ENCODE measurements around the gene DENND1B. TPM values are rescaled to one million over a fixed set of nuclear protein-coding genes. Genes with fewer than 3 reads are reported as not detected.

Gene DENND1B
- total RNA-seq, 3 donors from 2014 or later, result 10.1 to 54.7 (median 29.8) TPM

DNA sequence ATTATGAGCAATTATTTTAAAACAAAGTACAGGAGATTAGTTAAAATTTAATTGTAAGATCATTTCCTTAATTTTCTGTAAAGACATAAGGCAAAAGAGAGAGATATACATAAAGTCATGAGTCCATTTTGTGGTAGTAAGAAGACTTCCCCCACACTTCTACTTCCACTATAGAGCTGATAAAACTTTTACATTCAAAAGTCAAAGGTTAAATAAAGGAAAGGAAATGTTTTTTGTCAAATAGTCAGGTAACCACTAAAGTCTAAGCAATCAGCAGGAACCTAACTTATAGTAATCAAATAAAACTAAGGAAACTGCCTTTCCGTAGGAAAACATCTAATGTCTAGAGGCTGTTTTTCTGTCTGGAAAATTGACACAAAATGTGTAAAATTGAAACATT lies 110.9 kb downstream of the DENND1B start:
- no peaks in the 10 kb centered on the region for H3K27me3 ChIP-seq
- no peak overlapping the region for H3K27ac ChIP-seq
- DNase-seq (ENCODE audit: low spot score in 2 of 2), result no peak
- no peaks in the 10 kb centered on the region for H3K36me3 ChIP-seq
- TF ChIP-seq POLR2AphosphoS5 (IDR thresholded peaks at IDR 0.05) (no peak), POLR2A (IDR thresholded peaks at IDR 0.05) (no peak)
- TF ChIP-seq, protein P1, sequence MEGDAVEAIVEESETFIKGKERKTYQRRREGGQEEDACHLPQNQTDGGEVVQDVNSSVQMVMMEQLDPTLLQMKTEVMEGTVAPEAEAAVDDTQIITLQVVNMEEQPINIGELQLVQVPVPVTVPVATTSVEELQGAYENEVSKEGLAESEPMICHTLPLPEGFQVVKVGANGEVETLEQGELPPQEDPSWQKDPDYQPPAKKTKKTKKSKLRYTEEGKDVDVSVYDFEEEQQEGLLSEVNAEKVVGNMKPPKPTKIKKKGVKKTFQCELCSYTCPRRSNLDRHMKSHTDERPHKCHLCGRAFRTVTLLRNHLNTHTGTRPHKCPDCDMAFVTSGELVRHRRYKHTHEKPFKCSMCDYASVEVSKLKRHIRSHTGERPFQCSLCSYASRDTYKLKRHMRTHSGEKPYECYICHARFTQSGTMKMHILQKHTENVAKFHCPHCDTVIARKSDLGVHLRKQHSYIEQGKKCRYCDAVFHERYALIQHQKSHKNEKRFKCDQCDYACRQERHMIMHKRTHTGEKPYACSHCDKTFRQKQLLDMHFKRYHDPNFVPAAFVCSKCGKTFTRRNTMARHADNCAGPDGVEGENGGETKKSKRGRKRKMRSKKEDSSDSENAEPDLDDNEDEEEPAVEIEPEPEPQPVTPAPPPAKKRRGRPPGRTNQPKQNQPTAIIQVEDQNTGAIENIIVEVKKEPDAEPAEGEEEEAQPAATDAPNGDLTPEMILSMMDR (IDR thresholded peaks at IDR 0.05), result no peak
- H3K4me1 ChIP-seq, result no peaks in the 10 kb centered on the region
- no peak overlapping the region for H3K4me3 ChIP-seq
- no peaks in the 10 kb centered on the region for H3K9me3 ChIP-seq
- intact Hi-C loops (cut with DNase I; ENCODE audit: low total_unique reads), result no loop called here

DNA sequence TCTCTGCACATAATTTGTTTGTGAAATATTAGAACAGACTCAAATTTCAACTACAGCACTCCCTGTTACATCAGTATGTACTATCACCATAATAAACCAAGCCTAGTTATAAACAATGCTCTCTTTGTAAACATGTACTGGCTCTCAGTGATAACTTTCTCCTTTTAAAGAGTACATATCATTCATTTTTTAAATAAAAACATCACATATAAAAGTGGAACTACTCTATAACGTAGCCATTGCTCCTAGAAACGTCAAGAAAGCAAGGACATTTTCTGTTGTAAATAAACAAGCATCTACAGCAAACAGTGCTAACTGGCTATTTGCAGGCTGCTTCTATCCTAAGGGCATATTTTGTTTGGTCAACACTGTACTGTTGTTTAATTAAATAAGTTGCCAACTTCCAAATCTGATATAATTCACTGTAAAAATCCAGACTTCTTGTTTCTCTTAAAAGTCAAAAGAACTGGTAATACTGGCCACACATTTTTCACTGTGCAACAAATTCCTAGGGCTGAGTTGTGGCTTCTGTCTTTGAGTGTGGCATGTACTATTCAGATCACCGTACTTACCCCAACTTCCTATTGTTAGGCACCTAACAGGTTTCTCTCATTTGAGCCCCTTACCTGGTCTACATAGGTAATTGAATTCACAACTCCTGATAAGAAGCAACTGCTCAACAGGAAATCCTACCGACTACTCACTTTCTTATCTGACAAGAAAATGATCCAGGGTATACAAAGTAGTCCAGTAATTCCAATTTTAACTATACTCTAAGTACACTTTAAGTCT lies 111.9 kb downstream of the DENND1B start:
- intact Hi-C loops (cut with DNase I; ENCODE audit: low total_unique reads), result no loop called here
- Histone ChIP-seq H3K4me1 (no peaks in the 10 kb centered on the region), H3K9me3 (no peaks in the 10 kb centered on the region), H3K4me3 (no peak overlapping the region), H3K27me3 (no peaks in the 10 kb centered on the region), H3K36me3 (no peaks in the 10 kb centered on the region), H3K27ac (no peak overlapping the region)
- no peak for DNase-seq (ENCODE audit: low spot score in 2 of 2)
- TF ChIP-seq POLR2A (IDR thresholded peaks at IDR 0.05), result no peak
- TF ChIP-seq, protein P1 (IDR thresholded peaks at IDR 0.05), result no peak
- no peak for TF ChIP-seq POLR2AphosphoS5 (IDR thresholded peaks at IDR 0.05)

DNA sequence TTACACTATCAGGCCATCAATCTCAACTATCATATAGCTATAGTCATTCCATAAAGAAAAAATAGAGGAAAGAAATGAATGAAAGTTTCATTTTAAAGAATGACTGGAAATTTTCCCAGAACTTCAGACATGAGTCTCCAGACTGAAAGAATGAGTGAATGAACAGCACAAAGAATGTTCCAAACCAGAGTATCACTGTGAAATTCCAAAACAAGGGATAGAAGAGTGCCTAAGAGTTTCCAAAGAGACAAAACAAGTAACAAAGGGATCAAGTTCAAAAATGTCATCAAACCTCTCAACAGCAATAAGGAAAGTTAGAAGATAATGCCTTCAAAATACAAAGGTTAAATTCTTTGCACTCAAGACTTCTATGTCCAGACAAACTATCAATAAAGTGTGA lies 114.9 kb downstream of the DENND1B start:
- no peak for TF ChIP-seq POLR2A (IDR thresholded peaks at IDR 0.05)
- no peak for TF ChIP-seq POLR2AphosphoS5 (IDR thresholded peaks at IDR 0.05)
- TF ChIP-seq, protein P1 (IDR thresholded peaks at IDR 0.05), result no peak
- no peaks in the 10 kb centered on the region for H3K4me1 ChIP-seq
- no peak overlapping the region for H3K27ac ChIP-seq
- H3K36me3 ChIP-seq, result no peaks in the 10 kb centered on the region
- no peaks in the 10 kb centered on the region for H3K27me3 ChIP-seq
- no peak for DNase-seq (ENCODE audit: low spot score in 2 of 2)
- intact Hi-C loops (cut with DNase I; ENCODE audit: low total_unique reads), result no loop called here
- H3K9me3 ChIP-seq, result no peaks in the 10 kb centered on the region
- H3K4me3 ChIP-seq, result no peak overlapping the region

- Histone ChIP-seq H3K4me3 (no peak overlapping the region), H3K27me3 (no peaks in the 10 kb centered on the region)
- intact Hi-C loops (cut with DNase I; ENCODE audit: low total_unique reads), result no loop called here
Measured at GRCh38 chr1:197659171-197659570, 116.1 kb downstream of the DENND1B start.

GRCh38 chr1:197649188-197649587 lies 126.1 kb downstream of the DENND1B start:
- intact Hi-C loops (cut with DNase I; ENCODE audit: low total_unique reads), result no loop called here
- H3K36me3 ChIP-seq, result no peaks in the 10 kb centered on the region
- TF ChIP-seq, protein P1 (IDR thresholded peaks at IDR 0.05), result no peak
- no peak for TF ChIP-seq POLR2AphosphoS5 (IDR thresholded peaks at IDR 0.05)
- TF ChIP-seq POLR2A (IDR thresholded peaks at IDR 0.05), result no peak
- no peaks in the 10 kb centered on the region for H3K4me1 ChIP-seq
- no peaks in the 10 kb centered on the region for H3K9me3 ChIP-seq
- no peaks in the 10 kb centered on the region for H3K27me3 ChIP-seq
- no peak overlapping the region for H3K4me3 ChIP-seq
- H3K27ac ChIP-seq, result no peak overlapping the region
- no peak for DNase-seq (ENCODE audit: low spot score in 2 of 2)

More at GRCh38 chr1:197659171-197659570, 116.1 kb downstream of the DENND1B start:
- H3K27ac ChIP-seq, result no peak overlapping the region
- no peaks in the 10 kb centered on the region for H3K9me3 ChIP-seq
- no peak for TF ChIP-seq POLR2A (IDR thresholded peaks at IDR 0.05)
- TF ChIP-seq, protein P1 (IDR thresholded peaks at IDR 0.05), result no peak
- TF ChIP-seq POLR2AphosphoS5 (IDR thresholded peaks at IDR 0.05), result no peak
- DNase-seq (ENCODE audit: low spot score in 2 of 2), result no peak
- no peaks in the 10 kb centered on the region for H3K36me3 ChIP-seq
- no peaks in the 10 kb centered on the region for H3K4me1 ChIP-seq

All from breast epithelium (tissue), 4 donors.